ENCODE measurements around the gene CSNK1D.

- TF ChIP-seq SIN3A (IDR thresholded peaks at IDR 0.05; ENCODE audit: borderline replicate concordance, insufficient read depth, low read length) (no peak), POLR2AphosphoS5 (IDR thresholded peaks at IDR 0.05; ENCODE audit: low read depth, low read length) (no peak), REST (IDR thresholded peaks at IDR 0.05; ENCODE audit: insufficient read depth in 1 of 2, low read depth in 2 of 2, low read length in 2 of 2) (no peak)
These were observed 34.0 kb downstream of the CSNK1D start for GRCh38 chr17:82239401-82239925.

Measured in PFSK-1 (cell line).